MM.1S (cell line): ENCODE measurements around the gene SAV1.
"Not testable (repeated sequence)": the region's sequence is repeated elsewhere in the genome, so short reads cannot be mapped to it uniquely, and the experiment has no call there.

Source experiments
- DNase-seq: peaks from one replicate; pipeline ENCODE4 v3.0.0-alpha.2; 2015
- H2AFZ ChIP-seq: fragments of 300-600 bp; sonication (generic); 2 replicates; pipeline ENCODE4 v1.6.0; 2016; ENCODE audit warnings: antibody characterized with exemption, low read length
- H3F3A ChIP-seq: fragments of 300-600 bp; sonication (generic); 2 replicates; pipeline ENCODE4 v1.6.1; 2016; ENCODE audit warnings: mild to moderate bottlenecking, antibody characterized with exemption, low read length, moderate library complexity, mixed read lengths; ENCODE audit not compliant: insufficient read depth
- H3K27ac ChIP-seq: fragments of 300-600 bp; sonication (generic); 2 replicates; pipeline ENCODE4 v1.5.1; 2016; ENCODE audit warnings: mild to moderate bottlenecking, low read length
- H3K27me3 ChIP-seq: fragments of 300-600 bp; sonication (generic); replicated peaks from 2 replicates; pipeline ENCODE4 v1.6.0; 2016; ENCODE audit warnings: low read length; ENCODE audit not compliant: insufficient read depth
- H3K36me3 ChIP-seq: fragments of 300-600 bp; sonication (generic); replicated peaks from 2 replicates; pipeline ENCODE4 v1.6.1; 2016; ENCODE audit warnings: mild to moderate bottlenecking, low read length, mixed read lengths; ENCODE audit not compliant: insufficient read depth
- H3K4me1 ChIP-seq: fragments of 300-600 bp; sonication (generic); 2 replicates; pipeline ENCODE4 v1.6.1; 2016; ENCODE audit warnings: low read length, mixed read lengths
- H3K4me2 ChIP-seq: fragments of 300-600 bp; sonication (generic); 2 replicates; pipeline ENCODE4 v1.6.0; 2016; ENCODE audit warnings: low read depth, low read length
- H3K4me3 ChIP-seq: fragments of 300-600 bp; sonication (generic); 2 replicates; pipeline ENCODE4 v1.5.1; 2016; ENCODE audit warnings: low read length, mixed read lengths
- H3K79me2 ChIP-seq: fragments of 300-600 bp; sonication (generic); 2 replicates; pipeline ENCODE4 v1.6.1; 2016; ENCODE audit warnings: mixed run types, low read length, mixed read lengths
- H3K9ac ChIP-seq: fragments of 300-600 bp; sonication (generic); 2 replicates; pipeline ENCODE4 v1.6.1; 2016; ENCODE audit warnings: low read length, mixed read lengths
- H3K9me2 ChIP-seq: fragments of 300-600 bp; sonication (generic); replicated peaks from 2 replicates; pipeline ENCODE4 v1.6.1; 2016; ENCODE audit warnings: mild to moderate bottlenecking, low read length, mixed read lengths; ENCODE audit not compliant: insufficient read depth
- H3K9me3 ChIP-seq: fragments of 300-600 bp; sonication (generic); replicated peaks from 2 replicates; pipeline ENCODE4 v1.6.1; 2016; ENCODE audit warnings: mild to moderate bottlenecking, low read length, mixed read lengths; ENCODE audit not compliant: insufficient read depth
- H4K20me1 ChIP-seq: fragments of 300-600 bp; sonication (generic); 2 replicates; pipeline ENCODE4 v1.6.1; 2016; ENCODE audit warnings: mild to moderate bottlenecking, low read length, moderate library complexity, mixed read lengths; ENCODE audit not compliant: insufficient read depth
- EZH2 ChIP-seq: fragments of 300-600 bp; sonication (generic); optimal IDR thresholded peaks from 2 replicates; pipeline ENCODE3; 2017; ENCODE audit warnings: low read depth, mild to moderate bottlenecking, antibody characterized with exemption, low read length, mixed read lengths
- EZH2phosphoT487 ChIP-seq: fragments of 300-600 bp; sonication (generic); IDR thresholded peaks from 2 replicates; pipeline ENCODE4 v1.6.1; 2018; ENCODE audit warnings: antibody characterized with exemption, low read length
- TF ChIP-seq, protein P1 (sequence below): fragments of 300-600 bp; sonication (generic); IDR thresholded peaks from 2 replicates; pipeline ENCODE4 v1.5.1; 2016; ENCODE audit warnings: antibody characterized with exemption, low read length, mixed read lengths

The SAV1 gene

DNA sequence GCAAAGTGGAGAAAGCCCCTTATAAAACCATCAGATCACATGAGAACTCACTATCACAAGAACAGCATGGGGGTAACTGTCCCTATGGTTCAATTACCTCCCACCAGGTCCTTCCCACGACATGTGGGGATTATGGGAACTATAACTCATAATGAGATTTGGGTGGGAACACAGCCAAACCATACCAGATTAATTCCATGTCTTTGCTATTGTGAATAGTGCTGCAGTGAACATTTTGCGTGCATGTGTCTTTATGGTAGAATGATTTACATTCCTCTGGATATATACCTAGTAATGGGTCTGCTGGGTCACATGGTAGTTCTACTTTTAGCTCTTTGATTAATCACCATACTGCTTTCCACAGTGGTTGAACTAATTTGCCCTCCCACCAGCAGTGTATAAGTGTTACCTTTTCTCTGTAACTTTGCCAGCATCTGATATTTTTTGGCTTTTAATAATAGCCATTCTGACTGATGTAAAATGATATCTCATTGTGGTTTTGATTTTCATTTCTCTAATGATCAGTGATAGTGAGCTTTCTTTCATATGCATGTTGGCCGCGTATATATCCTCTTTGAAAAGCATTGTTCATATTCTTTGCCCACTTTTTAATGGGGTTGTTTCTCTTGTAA is 29.7 kb upstream of the SAV1 start:
- Histone ChIP-seq H3K27ac (no peak overlapping the region), H3K9ac (no peak overlapping the region), H3K9me2 (no peaks in the 10 kb centered on the region), H3F3A (no peaks in the 10 kb centered on the region), H3K27me3 (no peaks in the 10 kb centered on the region), H2AFZ (no peak overlapping the region), H3K9me3 (no peaks in the 10 kb centered on the region), H3K4me1 (no peaks in the 10 kb centered on the region), H3K36me3 (no peaks in the 10 kb centered on the region), H3K4me3 (no peak overlapping the region), H4K20me1 (no peaks in the 10 kb centered on the region), H3K4me2 (no peak overlapping the region), H3K79me2 (no peaks in the 10 kb centered on the region)
- DNase-seq, result no peak
- TF ChIP-seq EZH2 (no peak), EZH2phosphoT487 (no peak)
- TF ChIP-seq, protein P1, sequence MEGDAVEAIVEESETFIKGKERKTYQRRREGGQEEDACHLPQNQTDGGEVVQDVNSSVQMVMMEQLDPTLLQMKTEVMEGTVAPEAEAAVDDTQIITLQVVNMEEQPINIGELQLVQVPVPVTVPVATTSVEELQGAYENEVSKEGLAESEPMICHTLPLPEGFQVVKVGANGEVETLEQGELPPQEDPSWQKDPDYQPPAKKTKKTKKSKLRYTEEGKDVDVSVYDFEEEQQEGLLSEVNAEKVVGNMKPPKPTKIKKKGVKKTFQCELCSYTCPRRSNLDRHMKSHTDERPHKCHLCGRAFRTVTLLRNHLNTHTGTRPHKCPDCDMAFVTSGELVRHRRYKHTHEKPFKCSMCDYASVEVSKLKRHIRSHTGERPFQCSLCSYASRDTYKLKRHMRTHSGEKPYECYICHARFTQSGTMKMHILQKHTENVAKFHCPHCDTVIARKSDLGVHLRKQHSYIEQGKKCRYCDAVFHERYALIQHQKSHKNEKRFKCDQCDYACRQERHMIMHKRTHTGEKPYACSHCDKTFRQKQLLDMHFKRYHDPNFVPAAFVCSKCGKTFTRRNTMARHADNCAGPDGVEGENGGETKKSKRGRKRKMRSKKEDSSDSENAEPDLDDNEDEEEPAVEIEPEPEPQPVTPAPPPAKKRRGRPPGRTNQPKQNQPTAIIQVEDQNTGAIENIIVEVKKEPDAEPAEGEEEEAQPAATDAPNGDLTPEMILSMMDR, result no peak

DNA sequence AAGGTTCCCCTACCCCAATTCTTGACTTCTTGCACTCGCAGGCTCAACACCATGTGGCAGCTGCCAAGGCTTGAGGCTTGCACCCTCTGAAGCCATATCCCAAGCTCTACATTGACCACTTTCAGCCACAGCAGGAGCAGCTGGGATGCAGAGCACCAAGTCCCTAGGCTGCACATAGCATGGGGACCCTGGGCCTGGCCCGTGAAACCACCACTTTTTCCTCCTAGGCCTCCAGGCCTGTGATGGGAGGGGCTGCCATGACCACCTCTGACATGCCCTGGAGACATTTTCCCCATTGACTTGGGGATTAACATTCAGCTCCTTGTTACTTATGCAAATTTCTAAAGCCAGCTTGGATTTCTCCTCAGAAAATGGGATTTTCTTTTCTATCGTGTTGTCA is 26.2 kb upstream of the SAV1 start:
- not testable (repeated sequence) for H3K4me3 ChIP-seq, H3K27me3 ChIP-seq, H3K4me2 ChIP-seq, H3K79me2 ChIP-seq, H3K9ac ChIP-seq, H3K27ac ChIP-seq, H4K20me1 ChIP-seq, H3K9me3 ChIP-seq, H3K36me3 ChIP-seq, H3F3A ChIP-seq, DNase-seq, H3K9me2 ChIP-seq, H3K4me1 ChIP-seq, H2AFZ ChIP-seq

DNA sequence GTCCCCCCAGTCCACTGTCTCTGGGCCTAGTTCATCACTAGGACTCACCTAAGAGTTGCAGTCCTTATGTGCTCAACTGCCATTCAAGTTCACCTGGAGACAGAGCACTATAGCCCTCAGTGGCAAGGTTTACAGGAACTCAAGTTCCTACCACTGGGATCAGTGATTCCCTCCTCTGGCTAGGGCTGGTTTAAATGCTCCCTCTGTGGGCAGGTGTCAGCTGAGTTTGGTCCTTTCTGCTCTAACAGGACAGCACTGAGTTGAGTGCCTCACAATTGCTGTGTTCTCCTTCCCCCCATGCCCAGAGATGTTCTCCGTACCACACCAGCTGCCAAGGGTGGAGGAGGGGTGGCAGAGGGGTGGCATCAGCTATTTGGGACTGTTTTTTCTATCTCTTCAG is 20.8 kb upstream of the SAV1 start:
- no peak for TF ChIP-seq EZH2
- no peak for TF ChIP-seq EZH2phosphoT487
- TF ChIP-seq, protein P1, result no peak
- Histone ChIP-seq H3K9me3 (no peaks in the 10 kb centered on the region), H3K79me2 (no peaks in the 10 kb centered on the region), H3K36me3 (no peaks in the 10 kb centered on the region), H3K4me3 (no peak overlapping the region), H3K27me3 (no peaks in the 10 kb centered on the region), H3K9ac (no peak overlapping the region), H3K4me2 (no peak overlapping the region), H3K27ac (no peak overlapping the region), H3F3A (no peaks in the 10 kb centered on the region), H3K4me1 (no peaks in the 10 kb centered on the region), H2AFZ (no peak overlapping the region), H4K20me1 (no peaks in the 10 kb centered on the region), H3K9me2 (no peaks in the 10 kb centered on the region)
- DNase-seq, result no peak

DNA sequence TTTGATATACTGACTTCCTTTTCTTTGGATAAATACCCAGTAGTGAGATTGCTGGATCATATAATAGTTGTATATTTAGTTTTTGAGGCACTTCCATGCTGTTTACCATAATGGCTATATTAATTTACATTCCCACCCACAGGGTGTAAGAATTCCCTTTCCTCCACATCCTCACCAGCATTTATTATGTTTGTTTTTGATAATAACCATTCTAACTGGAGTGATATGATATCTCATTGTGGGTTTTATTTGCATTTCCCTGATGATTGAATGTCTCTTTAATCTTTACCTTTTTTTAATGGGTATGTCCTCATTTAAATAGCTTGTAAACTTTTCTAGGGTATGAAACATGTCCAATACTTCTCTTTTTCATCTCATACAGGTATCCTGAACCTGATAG is 11.6 kb upstream of the SAV1 start:
- Histone ChIP-seq H3K9ac (no peak overlapping the region), H3F3A (no peaks in the 10 kb centered on the region), H3K4me1 (peaks cover 15% of the 10 kb centered on the region), H3K36me3 (no peaks in the 10 kb centered on the region), H3K9me3 (no peaks in the 10 kb centered on the region), H3K27ac (no peak overlapping the region), H3K79me2 (no peaks in the 10 kb centered on the region), H3K4me2 (no peak overlapping the region), H3K9me2 (no peaks in the 10 kb centered on the region), H2AFZ (no peak overlapping the region), H3K4me3 (no peak overlapping the region), H4K20me1 (no peaks in the 10 kb centered on the region), H3K27me3 (no peaks in the 10 kb centered on the region)
- DNase-seq, result no peak
- TF ChIP-seq, protein P1, result no peak
- TF ChIP-seq EZH2 (no peak), EZH2phosphoT487 (no peak)
